HG02973 (cell line): ENCODE data around the gene LCT.
"Not testable (repeated sequence)": the region's sequence is repeated elsewhere in the genome, so short reads cannot be mapped to it uniquely, and the experiment has no call there.

Experiments
- ATAC-seq: cut with Tn5 transposase; IDR thresholded peaks from one replicate; pipeline ENCODE4 v1.9.1; 2021; ENCODE audit warnings: moderate library complexity; ENCODE audit not compliant: unreplicated experiment

Gene LCT

DNA sequence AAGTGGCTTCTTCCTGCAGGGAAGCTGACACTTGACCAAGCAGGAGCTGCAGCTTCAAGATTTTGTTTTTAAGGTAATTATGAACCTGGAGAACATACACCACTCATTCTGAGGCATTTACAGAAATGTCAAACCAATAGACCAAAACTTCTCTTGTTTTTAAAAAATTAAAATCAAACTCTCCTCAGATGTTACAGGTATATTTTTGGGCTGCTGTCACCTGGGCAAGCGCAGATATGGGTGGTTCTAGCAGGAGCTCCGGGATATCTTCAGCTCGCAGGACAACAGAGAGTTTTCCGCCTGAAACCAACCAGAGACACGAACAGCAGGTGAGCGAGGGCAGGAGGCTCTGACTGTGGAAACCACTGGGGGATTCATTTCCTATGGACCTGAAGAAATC is 4.1 kb downstream of the LCT start:
- no peak for ATAC-seq

DNA sequence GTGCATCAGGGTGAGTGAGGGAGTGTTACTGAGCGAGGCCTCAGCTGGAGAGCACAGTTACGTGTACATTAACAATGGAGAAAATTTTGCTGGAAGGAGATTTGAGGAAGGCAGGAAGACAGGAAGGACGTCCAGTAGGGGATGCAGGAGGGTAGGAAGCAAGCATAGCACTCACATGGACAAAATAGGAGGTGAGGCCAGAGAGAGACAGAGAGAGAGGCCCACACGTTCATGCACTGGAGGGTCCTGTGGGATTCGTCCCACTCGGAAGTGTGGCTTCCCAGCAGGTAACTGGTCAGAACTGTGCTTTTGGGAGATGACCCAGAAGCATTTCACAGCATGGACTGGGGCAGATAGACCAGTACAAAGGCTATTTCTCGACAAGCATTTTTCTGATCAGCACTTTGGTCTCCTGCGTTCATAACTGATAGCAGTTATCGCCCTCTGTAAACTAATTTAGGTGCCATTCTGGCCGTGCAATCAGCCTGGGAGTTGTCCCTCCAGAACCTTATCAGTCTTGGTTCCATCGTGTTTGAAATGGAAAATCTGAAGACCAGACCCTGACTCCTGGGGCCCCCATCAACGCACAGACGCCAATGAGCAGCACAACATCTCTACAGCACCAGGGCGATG is 5.7 kb downstream of the LCT start:
- ATAC-seq = no peak

DNA sequence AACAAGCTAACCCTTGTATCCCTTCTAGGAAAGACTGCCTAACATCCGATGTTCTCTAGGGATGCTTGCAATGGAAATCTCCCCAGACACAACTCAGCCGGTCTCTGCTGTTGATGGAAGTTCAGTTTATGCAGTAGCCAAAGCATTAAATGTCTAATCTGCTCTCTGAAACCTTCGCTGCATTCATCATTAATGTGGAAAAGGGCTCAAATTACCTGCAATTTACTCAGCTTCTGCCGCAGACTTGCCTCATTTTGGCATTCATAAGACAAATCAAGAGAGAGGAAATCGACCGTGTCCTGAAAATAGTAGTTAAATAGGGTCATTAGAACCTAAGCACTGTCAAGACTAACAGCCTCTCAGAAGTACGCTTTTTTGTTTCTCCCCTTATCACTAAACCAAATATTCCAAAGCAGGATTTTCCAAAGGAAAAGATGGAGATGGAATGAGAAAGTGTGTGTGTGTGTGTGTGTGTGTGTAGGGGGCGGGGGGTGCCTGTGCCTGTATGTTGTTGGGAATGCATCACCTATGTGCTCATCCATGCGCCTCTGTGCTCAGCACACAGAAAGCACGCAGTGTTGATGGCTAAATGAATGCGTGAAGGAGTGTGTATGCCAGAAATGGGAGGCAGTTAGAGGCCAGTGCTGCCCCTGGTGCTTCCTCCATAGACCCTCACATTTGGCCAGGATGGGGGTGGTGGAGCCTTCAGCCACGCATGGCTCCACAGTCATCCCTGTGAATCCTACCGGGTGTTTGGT is 7.4 kb downstream of the LCT start:
- no peak for ATAC-seq

DNA sequence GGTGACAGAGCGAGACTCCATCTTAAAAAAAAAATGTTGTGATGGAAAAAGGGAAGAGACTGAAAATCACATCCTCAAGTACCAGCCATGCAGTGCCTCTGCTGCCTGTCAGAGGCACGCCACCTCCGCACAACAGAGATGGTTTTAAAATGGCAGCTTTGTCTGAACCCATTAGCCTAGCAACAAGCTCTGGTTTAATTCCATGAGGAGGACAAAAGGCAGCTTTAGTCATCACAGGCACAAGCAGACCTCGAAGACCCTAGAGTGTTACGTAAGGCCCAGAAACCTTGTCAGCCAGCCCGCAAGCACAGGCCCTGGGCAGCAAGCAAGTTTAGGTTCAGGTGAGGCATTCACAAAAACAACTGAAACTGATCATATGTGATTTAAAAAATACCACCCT is 10.4 kb downstream of the LCT start:
- no peak for ATAC-seq

DNA sequence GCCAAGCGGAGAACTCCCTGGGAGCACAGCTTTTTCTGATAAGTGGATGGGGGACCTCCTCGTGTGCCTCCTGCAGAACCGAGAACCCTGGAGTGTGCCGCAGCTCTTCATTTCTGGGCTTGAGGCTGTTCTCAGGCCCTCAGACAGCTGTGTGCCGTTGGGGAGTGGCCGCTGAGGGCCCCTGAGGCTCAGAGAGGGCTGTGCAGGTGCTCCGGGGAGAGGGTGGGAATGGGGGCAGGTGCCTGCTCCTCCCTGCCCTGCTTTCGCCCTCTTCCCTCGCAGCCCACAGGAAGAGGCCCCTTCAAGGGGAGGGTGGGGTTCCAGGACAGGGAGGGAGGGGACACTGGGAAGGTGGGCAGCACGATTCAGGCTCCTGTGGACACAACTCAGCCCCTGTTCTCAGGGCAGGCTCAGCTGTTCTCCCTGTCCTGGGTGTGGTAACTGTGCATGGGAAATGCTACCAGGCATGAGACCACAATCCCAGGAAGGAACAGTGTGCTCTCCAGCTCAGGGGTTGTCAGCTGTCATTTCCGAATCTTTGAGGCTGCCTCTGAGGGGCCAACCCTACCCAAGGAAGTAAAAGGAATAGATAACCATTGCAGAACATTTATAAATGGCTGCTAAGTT is 11.3 kb downstream of the LCT start:
- ATAC-seq = no peak

DNA sequence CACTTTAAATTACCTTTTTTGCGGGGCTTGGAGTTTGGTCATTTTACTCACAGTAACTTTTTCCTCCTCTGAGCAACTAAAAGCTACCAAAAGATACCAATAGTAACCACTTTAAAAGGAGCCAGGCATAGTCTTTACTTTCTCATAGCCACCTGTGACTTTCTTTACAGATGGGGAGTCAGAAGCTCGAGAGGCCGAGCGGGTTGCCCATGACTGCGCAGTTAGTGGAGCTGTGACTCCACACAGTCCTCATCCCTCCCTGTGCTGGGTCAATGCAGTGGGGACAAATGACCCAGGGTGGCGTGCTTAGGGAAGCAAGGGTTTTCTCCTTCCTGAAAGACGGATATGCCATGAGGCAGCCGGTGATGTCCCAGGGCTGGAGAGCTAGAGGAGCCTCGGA is 11.9 kb downstream of the LCT start:
- no peak for ATAC-seq

DNA sequence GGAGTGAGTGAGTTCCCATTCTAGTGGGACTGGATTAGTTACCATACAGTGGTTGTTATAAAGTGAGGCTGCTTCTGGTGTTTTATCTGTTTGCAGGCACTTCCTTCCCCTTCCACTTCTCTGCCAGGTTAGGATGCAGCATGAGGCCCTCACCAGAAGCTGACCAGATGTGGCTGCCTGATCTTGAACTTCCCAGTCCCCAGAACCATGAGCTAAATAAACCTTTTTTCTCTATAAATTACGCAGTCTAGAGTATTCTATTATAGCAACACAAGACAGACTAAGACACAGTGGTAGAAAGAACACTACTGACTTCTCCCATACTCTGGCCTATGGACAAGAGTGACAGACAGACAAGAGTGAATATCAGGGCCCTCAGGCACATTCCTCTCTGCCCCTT is 14.1 kb downstream of the LCT start:
- ATAC-seq = no peak

DNA sequence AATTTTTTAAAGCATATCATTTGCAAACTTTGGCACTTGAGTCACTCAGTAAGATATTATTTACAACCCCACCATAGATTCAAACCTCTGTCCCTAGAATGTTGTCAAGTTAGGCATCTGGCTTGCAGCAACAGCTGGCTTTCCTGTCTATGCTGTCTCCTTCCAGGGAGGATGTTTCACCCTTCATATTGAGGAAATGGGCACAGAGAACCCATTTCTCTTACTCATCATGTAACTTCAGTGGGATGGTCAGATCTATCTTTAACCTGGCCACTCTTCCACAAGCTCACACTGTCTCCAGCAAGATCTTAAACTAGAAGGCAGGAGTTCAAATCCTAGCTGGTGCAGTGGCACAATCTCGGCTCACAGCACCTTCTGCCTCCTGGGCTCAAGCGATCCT is 15.8 kb downstream of the LCT start:
- no peak for ATAC-seq

DNA sequence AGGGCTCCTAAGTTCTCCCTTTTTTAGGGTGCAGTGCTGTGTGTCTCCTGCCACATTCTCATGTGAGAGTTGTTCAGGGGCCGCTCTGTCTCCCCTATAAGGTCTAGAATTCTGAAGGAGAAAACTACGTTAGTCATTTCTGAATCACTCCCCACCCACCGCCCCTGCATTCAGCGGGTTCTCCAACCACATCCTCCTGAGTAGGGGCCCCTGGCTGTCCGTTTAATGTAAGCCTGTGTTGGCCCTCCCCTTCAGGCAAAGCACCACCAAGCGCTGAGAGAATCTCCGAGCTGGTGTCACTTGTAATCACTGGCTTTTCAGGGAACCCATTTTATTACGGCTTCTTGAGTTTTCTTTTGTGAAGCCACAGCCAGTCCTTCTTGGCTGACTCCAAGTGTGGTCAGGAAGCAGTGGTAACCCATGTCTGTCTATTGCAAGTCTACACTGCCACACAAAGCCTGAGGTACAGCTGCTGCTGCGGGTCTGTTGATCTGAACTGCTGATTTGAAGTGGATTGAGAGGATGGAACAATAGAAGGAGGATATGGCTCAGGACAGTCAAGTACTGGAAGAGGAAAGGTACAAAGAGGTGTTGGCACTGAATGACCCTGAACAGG is 16.9 kb downstream of the LCT start:
- peak; percentile 92 for ATAC-seq

DNA sequence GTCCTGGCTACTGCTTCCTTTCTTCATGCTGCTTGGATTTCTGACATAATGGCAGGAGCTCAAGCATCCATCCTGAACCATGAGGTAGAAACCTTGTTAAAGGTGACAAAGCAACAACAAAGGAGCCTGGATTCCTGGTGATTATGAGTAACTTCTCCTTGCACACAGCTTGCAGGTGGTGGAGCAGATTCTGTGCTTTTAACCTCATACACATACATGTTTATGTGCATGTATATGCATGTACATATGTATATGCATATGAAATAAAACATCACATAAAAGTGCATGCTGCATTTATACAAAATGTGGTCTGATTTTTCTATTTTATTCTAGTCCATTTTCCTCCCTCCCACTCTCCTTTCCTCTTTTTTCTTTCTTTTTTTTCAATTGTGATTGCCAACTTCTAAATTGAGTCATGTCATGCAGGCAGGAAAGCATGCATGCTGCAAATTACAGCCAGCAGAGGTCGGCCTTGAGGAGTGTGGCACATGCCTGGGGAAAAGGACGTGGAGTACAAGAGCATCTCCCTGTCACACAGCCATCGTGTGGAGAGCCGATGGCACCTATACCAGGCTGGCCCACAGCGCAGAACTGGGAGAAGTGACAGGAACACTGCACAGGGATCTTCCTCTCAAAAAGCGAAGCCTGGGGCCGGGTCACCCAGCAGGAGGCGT is 17.9 kb downstream of the LCT start:
- no peak for ATAC-seq

DNA sequence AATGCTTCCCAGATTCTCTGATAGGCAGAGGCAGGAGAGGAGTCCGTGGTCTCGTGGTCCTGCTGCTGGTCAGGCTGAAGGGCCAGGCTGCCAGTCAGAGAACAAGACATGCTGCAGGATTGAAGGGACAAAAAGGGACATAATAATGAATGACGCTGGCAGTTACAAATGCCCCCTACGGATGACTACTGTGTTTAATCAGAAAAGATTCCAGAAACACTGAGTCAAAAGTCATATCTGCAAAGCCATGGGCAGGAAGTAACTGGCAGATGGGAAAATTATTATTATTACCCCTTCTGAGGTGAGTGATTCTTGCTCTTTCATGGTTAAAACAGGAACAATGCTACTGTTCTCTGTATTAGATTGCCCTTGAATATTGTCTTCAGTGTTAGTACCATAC is 19.0 kb downstream of the LCT start:
- no peak for ATAC-seq

DNA sequence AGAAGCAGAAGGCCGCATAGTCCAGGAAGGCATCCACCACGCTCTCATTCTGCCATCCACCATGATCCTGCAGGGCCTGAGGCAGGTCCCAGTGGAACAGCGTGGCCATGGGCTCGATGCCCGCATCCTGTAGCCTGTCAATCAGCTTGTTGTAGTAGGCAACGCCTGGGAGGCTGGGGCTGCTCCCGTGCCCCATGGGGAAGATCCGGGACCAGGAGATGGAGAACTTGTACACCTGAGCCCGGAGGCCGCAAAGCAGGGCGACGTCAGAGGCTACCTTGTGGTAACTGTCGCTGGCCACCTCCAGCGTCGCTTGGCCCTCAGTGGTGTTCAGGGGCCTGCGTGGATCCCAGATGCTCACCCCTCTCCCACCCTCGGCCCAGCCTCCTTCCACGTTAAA is 19.5 kb downstream of the LCT start:
- ATAC-seq = no peak

DNA sequence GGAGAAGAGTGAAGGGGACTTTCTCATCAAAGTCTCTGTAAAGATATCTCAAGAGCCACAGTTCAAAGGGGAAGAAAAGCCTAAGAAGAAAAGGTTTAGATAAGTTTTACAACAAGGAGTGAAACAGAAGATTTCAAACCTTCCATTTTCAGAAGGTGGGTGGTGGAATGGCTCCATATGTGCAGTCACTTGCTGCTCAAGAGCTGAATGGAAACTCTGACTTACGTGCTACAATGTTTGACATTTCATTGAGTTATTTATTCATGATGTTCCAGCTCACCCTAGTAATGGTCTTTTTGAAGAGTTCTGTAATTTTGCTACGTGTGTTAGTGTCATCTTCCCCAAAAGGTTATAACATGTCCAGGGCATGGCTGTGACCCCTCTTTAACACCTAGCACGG is 21.7 kb downstream of the LCT start:
- no peak for ATAC-seq

DNA sequence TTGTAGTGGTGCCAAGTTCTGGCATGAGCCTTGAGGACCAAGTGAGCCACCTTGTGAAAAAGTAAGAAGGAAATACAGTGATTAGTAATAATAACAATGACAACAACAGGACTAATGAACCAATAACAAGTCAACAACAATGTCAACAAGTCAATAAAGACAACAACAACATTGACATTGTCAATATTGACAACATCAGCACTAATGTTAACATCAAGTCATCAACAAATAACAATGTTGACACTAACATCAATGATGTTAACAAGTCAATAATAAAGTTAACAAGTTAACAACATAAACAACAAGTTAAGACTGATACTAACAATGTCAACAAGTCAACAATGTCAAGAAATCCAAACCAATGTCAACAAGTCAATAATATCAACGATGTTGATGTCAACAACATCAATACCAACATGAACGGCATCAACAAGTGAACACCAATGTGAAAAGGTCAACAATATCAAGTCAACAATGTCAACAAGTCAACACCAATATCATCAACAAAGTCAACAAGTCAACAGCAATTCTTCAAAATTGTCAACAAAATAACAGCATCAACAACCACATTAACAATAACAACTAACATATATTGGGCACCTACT is 24.0 kb downstream of the LCT start:
- ATAC-seq = no peak

DNA sequence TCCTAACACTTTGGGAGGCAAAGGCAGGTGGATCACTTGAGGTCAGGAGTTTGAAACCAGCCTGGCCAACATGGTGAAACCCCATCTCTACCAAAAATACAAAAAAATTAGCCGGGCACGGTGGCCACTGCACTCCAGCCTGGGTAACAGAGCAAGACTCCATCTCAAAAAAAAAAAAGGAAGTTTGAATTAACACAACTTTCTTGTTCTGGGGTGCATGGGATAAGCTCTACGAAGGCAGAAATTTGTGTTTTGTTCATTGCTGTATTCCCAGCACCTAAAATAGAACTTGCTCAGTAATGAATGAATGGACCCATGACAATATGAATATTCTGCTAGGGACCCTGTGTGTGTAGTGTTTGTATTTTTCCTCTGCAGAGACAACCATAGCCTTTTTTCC is 29.1 kb downstream of the LCT start:
- ATAC-seq = not testable (repeated sequence)

DNA sequence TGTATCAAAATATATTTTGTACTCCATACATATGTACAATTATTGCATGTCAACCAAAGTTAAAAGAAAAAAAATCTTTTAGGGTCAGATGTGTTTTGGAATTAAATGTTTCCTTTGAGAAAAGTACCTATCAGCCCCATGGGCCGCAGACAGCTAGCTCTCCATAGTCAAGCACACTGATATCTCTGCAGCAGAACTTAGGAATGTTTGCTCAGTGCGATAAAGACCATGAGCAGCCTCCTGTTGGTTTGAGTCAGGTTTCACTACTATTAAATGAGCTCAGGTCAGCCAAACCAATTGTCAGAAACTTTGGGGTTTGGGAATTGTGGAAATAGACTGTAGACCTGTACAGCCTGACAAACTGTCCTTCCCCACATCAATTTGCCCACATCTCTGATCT is 33.7 kb downstream of the LCT start:
- ATAC-seq = no peak

DNA sequence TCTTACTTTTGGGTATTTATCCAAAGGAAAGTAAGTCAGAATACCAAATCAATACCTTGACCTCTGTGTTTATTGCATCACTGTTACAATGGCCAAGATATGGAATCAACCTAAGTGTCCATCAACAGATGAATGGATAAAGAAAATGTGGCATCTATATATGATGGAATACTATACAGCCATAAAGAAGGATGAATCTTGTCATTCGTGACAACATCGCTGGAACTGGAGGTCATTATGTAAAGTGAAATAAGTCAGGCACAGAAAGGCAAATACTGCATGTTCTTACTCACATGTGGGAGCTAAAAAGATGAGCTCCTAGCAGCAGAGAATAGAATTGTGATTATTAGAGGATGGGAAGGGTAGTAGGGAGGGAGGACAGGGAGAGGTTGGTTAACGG is 34.6 kb downstream of the LCT start:
- no peak for ATAC-seq

DNA sequence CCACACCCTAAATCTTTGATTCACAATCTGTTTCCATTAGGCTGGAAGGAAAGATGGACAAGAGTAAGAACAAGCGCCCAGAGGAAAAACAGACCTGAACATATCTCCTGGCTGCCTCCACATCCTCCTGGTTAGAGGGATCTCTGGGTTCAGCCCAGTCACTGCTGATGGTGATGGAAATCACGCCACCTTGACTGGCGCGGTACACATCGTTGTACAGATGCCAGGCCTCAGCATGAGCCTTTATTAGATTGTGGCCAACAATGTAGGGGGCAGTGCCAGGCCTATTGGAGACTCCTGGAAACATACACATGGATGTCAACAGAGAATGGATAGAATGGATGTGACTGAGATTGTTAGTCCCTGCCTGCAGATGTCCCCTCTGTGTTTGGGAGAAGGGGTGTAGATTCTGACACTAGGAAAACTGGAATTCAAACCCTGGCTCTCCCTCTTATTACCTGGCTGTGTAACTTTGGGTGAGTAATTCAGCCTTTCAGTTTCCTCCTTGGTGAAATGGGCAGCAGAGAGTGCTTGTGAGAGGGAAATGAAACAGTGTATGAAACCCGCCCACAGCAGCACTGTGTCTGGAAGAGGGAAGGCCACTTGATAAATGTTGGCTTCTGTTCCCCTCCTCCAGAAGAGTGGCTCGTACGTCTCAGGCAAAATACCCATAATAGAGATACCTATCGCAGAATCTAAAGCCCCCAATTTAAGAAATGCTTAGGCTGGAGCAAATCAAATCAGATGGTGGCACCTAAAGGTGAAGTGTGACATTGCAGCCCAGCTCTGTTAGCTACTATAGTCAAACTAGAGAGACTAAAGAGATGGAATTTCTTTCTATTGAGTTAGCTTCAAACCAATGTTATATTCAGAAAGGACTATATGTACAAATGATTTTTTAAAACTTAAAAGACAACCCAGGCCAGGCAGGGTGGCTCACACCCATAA is 36.2 kb downstream of the LCT start:
- no peak for ATAC-seq

DNA sequence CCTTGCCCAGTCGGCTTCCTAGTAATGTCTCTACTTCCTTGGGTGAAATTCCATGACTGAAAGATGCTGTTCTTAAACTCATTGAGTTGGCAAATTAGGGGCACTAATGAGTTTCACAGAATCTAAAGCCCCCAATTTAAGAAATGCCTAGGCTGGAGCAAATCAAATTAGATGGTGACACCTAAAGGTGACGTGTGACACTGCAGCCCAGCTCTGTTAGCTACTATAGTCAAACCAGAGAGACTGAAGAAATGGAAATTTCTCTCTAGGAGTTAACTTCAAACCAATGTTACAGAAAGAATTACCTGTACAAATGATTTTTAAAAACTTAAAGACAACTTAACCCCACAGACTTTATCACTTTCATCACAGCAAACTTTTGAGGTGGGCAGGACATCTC is 37.2 kb downstream of the LCT start:
- no peak for ATAC-seq

DNA sequence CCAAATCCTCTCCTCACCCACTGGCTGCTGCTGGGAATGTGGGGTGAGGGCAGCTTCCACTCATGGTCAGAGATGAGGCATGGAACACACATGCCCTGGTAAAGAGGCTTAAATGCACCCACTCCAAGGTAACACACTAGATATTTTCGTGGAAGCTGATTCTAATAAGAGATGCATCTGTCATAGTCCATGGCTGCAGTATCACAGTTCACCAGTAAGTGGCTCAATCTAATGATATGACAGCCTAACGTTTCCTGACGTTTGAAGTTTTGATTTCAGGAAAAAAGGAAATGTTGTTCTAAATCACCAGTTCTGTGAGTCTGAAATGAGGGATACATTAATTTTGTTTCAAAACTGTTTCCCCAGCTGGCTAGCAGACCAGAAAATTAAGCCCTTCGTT is 38.2 kb downstream of the LCT start:
- no peak for ATAC-seq
